Mammary epithelial cell (primary cell): ENCODE results near the gene OCSTAMP.

Experiments
- CTCF ChIP-seq, 2 donors: IDR thresholded peaks in 1 of 2; conservative IDR thresholded peaks in 1 of 2; 2 replicates each; pipeline ENCODE4 v1.5.1; 2011 to 2012; ENCODE audit warnings: inconsistent platforms in 2 of 2, low read length in 2 of 2, mild to moderate bottlenecking in 2 of 2, control low read depth in 1 of 2, low read depth in 1 of 2; ENCODE audit not compliant: insufficient read depth in 1 of 2; ENCODE audit errors: extremely low read depth in 1 of 2
- EZH2 ChIP-seq: IDR thresholded peaks from 2 replicates; pipeline ENCODE4 v1.6.1; 2012; ENCODE audit warnings: low read length, inconsistent platforms, borderline replicate concordance

- TF ChIP-seq CTCF (conservative IDR thresholded peaks at IDR 0.05 in 1 of 2, IDR thresholded peaks at IDR 0.05 in 1 of 2; ENCODE audit: extremely low read depth in 1 of 2, insufficient read depth in 1 of 2, low read depth in 1 of 2, low read length in 2 of 2) (no peak), EZH2 (no peak)
These were observed 5.2 kb downstream of the OCSTAMP start for GRCh38 chr20:46545077-46545826.
